HUDEP-2 (cell line): ENCODE measurements around the gene ARID3A.

Experiments used
- DNase-seq, 76 experiments: peaks; one replicate each; lab custom pipeline; 2025; ENCODE audit not compliant: unreplicated experiment in 76 of 76; lab: John Stamatoyannopoulos, UW

Gene ARID3A

GRCh38 chr19:907183-907853, 18.5 kb upstream of the ARID3A start:
- peak in 75 of 76 experiments; percentile 71 to 100 (median 98) for DNase-seq

- DNase-seq = no peak
These were observed 14.4 kb upstream of the ARID3A start for GRCh38 chr19:911197-912033.

- DNase-seq = peak in 5 of 76 experiments; percentile 43 to 67 (median 55)
These were observed 13.4 kb upstream of the ARID3A start for GRCh38 chr19:912181-913079.

GRCh38 chr19:913080-913748, 12.6 kb upstream of the ARID3A start, which contains the start of gene R3HDM4:
R3HDM4 (minus strand) TSS chr19:913219; CDS start chr19:913157, 62 bp downstream.
- DNase-seq = peak in 57 of 76 experiments; percentile 15 to 85 (median 65)

GRCh38 chr19:916645-917322, 9.1 kb upstream of the ARID3A start:
- DNase-seq = peak in 38 of 76 experiments; percentile 11 to 76 (median 38)

GRCh38 chr19:917323-918151, 8.3 kb upstream of the ARID3A start, which contains the start of gene KISS1R:
KISS1R (plus strand) TSS chr19:917333; CDS start chr19:917503, 170 bp downstream.
- DNase-seq = peak in 35 of 76 experiments; percentile 10 to 77 (median 37)

GRCh38 chr19:918152-918437, 7.7 kb upstream of the ARID3A start:
- no peak for DNase-seq

GRCh38 chr19:918481-919198, 7.2 kb upstream of the ARID3A start:
- no peak for DNase-seq

- DNase-seq = no peak
These were observed 6.4 kb upstream of the ARID3A start for GRCh38 chr19:919199-920050.

GRCh38 chr19:920051-920864, 5.6 kb upstream of the ARID3A start:
- peak in 48 of 76 experiments; percentile 18 to 78 (median 44) for DNase-seq

- DNase-seq = peak in 5 of 76 experiments; percentile 23 to 45 (median 26)
These were observed 1.2 kb upstream of the ARID3A start for GRCh38 chr19:924553-925086.

- peak in 44 of 76 experiments; percentile 39 to 91 (median 75) for DNase-seq
These were observed 729 bp upstream of the ARID3A start for GRCh38 chr19:925087-925525.

- no peak for DNase-seq
These were observed 421 bp downstream of the ARID3A start for GRCh38 chr19:926323-926588.

- DNase-seq = peak in 53 of 76 experiments; percentile 7 to 73 (median 55)
These were observed 935 bp downstream of the ARID3A start for GRCh38 chr19:926589-927350.

- DNase-seq = no peak
These were observed 1.5 kb downstream of the ARID3A start for GRCh38 chr19:927351-927779.
